Measurements from ENCODE around the gene PRPH2.

GRCh38 chr6:42694586-42694985, 27.8 kb downstream of the PRPH2 start:
- TF ChIP-seq, protein P1, sequence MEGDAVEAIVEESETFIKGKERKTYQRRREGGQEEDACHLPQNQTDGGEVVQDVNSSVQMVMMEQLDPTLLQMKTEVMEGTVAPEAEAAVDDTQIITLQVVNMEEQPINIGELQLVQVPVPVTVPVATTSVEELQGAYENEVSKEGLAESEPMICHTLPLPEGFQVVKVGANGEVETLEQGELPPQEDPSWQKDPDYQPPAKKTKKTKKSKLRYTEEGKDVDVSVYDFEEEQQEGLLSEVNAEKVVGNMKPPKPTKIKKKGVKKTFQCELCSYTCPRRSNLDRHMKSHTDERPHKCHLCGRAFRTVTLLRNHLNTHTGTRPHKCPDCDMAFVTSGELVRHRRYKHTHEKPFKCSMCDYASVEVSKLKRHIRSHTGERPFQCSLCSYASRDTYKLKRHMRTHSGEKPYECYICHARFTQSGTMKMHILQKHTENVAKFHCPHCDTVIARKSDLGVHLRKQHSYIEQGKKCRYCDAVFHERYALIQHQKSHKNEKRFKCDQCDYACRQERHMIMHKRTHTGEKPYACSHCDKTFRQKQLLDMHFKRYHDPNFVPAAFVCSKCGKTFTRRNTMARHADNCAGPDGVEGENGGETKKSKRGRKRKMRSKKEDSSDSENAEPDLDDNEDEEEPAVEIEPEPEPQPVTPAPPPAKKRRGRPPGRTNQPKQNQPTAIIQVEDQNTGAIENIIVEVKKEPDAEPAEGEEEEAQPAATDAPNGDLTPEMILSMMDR (IDR thresholded peaks at IDR 0.05): no peak
- no peak for TF ChIP-seq EZH2 (IDR thresholded peaks at IDR 0.05; ENCODE audit: borderline replicate concordance, insufficient read depth, low read depth, low read length, poor library complexity, severe bottlenecking)

All from B cell (primary cell).